ENCODE results near the gene TMEM238L. TPM values are rescaled to one million over a fixed set of nuclear protein-coding genes. Genes with fewer than 3 reads are reported as not detected.

Gene TMEM238L
- total RNA-seq, 1 experiment from 2014 or later, result not detected

GRCh38 chr17:10814075-10814474 is 10.2 kb upstream of the TMEM238L start:
- no peaks in the 10 kb centered on the region for H3K36me3 Mint-ChIP-seq (ENCODE audit: insufficient read depth in 1 of 3, low read depth in 3 of 3)
- no peak for TF ChIP-seq CTCF (conservative IDR thresholded peaks at IDR 0.05)
- Histone ChIP-seq H3K27ac (ENCODE audit: insufficient read length, low read depth, low read length) (no peak overlapping the region), H4K8ac (replicated peaks; ENCODE audit: insufficient read length, low read depth, low read length) (no peak overlapping the region), H2BK5ac (ENCODE audit: insufficient read length, low read length) (no peak overlapping the region), H3K18ac (ENCODE audit: insufficient read length, low read depth, low read length) (no peak overlapping the region), H4K5ac (ENCODE audit: insufficient read length, low read depth, low read length) (no peak overlapping the region), H3K23me2 (ENCODE audit: insufficient read length, low read depth, low read length, poor library complexity, severe bottlenecking) (no peaks in the 10 kb centered on the region), H4K91ac (ENCODE audit: insufficient read length, low read depth, low read length) (no peak overlapping the region), H3K9me3 (ENCODE audit: control insufficient read depth, low read depth, low read length) (no peaks in the 10 kb centered on the region), H3T11ph (ENCODE audit: low read length) (no peak overlapping the region), H2BK15ac (ENCODE audit: low read depth, low read length) (no peak overlapping the region), H3K27me3 (ENCODE audit: insufficient read depth, low read length) (no peaks in the 10 kb centered on the region), H3K79me2 (ENCODE audit: insufficient read depth, low read length) (no peaks in the 10 kb centered on the region), H2AK5ac (ENCODE audit: insufficient read length, low read length) (no peak overlapping the region), H3K79me1 (ENCODE audit: insufficient read depth, low read depth, low read length, poor library complexity, severe bottlenecking) (no peaks in the 10 kb centered on the region), H2BK20ac (ENCODE audit: low read depth, low read length, poor library complexity, severe bottlenecking) (no peak overlapping the region), H4K20me1 (ENCODE audit: control insufficient read depth, insufficient read depth, insufficient read length) (no peaks in the 10 kb centered on the region), H3K4ac (ENCODE audit: low read depth, low read length) (no peak overlapping the region), H3K4me1 (ENCODE audit: insufficient read depth, low read length) (no peaks in the 10 kb centered on the region), H3K23ac (ENCODE audit: insufficient read length, low read depth, low read length) (no peak overlapping the region), H2BK120ac (ENCODE audit: low read depth, low read length, poor library complexity, severe bottlenecking) (no peak overlapping the region), H3K14ac (ENCODE audit: insufficient read depth, low read length) (no peak overlapping the region), H2BK12ac (ENCODE audit: insufficient read length, low read depth, low read length) (no peak overlapping the region), H3K4me2 (ENCODE audit: insufficient read depth, insufficient read length, low read length) (no peak overlapping the region), H2AFZ (ENCODE audit: low read length) (no peak overlapping the region), H3K9ac (ENCODE audit: extremely low read depth, insufficient read length, low read length) (no peak overlapping the region), H3K56ac (ENCODE audit: insufficient read length, low read depth, low read length) (no peak overlapping the region)
- no peaks in the 10 kb centered on the region; the same call in 1 of the 2 replicates for H3K27me3 Mint-ChIP-seq (ENCODE audit: low read depth)
- H3K4me1 Mint-ChIP-seq, result no peaks in the 10 kb centered on the region
- no CpG with 5 or more reads among the region's 1 CpG for WGBS (ENCODE audit: extremely low coverage, insufficient read length, low lambda C conversion rate)
- no peak for DNase-seq
- H3K27ac Mint-ChIP-seq, result no peak overlapping the region
- H3K9me3 Mint-ChIP-seq, result no peaks in the 10 kb centered on the region
- no peak overlapping the region for H3K4me3 Mint-ChIP-seq

Measured in H9 (cell line).